Smooth muscle cell (in vitro differentiated cells): ENCODE results near the gene NPAS3. TPM values are rescaled to one million over a fixed set of nuclear protein-coding genes. Genes with fewer than 3 reads are reported as not detected.
A peak's percentile ranks its signal among the peaks of the same experiment; 100 is the strongest.

Experiments
- DNase-seq: peaks from one replicate; lab custom pipeline; 2025; ENCODE audit not compliant: unreplicated experiment; lab: John Stamatoyannopoulos, UW
- H2AFZ ChIP-seq: fragments of 200-600 bp; sonication (generic); 2 replicates; pipeline ENCODE4 v1.6.0; 2016; ENCODE audit warnings: antibody characterized with exemption, low read depth, mild to moderate bottlenecking
- H3F3A ChIP-seq: fragments of 200-600 bp; sonication (generic); 2 replicates; pipeline ENCODE4 v1.6.0; 2017; ENCODE audit warnings: antibody characterized with exemption, low read depth
- H3K27ac ChIP-seq: fragments of 200-600 bp; sonication (generic); 2 replicates; pipeline ENCODE4 v1.5.1; 2016; ENCODE audit warnings: low read depth, mild to moderate bottlenecking
- H3K27me3 ChIP-seq: fragments of 200-600 bp; sonication (generic); 2 replicates; pipeline ENCODE4 v1.6.1; 2016; ENCODE audit warnings: low read depth, mild to moderate bottlenecking
- H3K36me3 ChIP-seq: fragments of 200-600 bp; sonication (generic); 2 replicates; pipeline ENCODE4 v1.5.1; 2016; ENCODE audit warnings: low read depth
- H3K4me1 ChIP-seq: fragments of 200-600 bp; sonication (generic); 2 replicates; pipeline ENCODE4 v1.5.1; 2016; ENCODE audit warnings: low read depth
- H3K4me2 ChIP-seq: fragments of 200-600 bp; sonication (generic); 2 replicates; pipeline ENCODE4 v1.6.0; 2016; ENCODE audit warnings: mild to moderate bottlenecking
- H3K4me3 ChIP-seq: fragments of 200-600 bp; sonication (generic); 2 replicates; pipeline ENCODE4 v1.5.1; 2016; ENCODE audit warnings: mild to moderate bottlenecking
- H3K79me2 ChIP-seq: fragments of 200-600 bp; sonication (generic); 2 replicates; pipeline ENCODE4 v1.6.0; 2016; ENCODE audit warnings: low read depth, mild to moderate bottlenecking
- H3K9ac ChIP-seq: fragments of 200-600 bp; sonication (generic); 2 replicates; pipeline ENCODE4 v1.6.0; 2016; ENCODE audit warnings: low read depth
- H3K9me3 ChIP-seq: fragments of 200-600 bp; sonication (generic); replicated peaks from 2 replicates; pipeline ENCODE4 v1.5.1; 2016; ENCODE audit warnings: low read depth
- H4K20me1 ChIP-seq: fragments of 200-600 bp; sonication (generic); 2 replicates; pipeline ENCODE4 v1.6.0; 2016; ENCODE audit warnings: low read depth
- CTCF ChIP-seq: fragments of 200-600 bp; sonication (generic); IDR thresholded peaks from 2 replicates; pipeline ENCODE4 v1.5.1; 2017; ENCODE audit warnings: borderline replicate concordance, mild to moderate bottlenecking, antibody characterized with exemption; ENCODE audit not compliant: insufficient read depth, poor library complexity, severe bottlenecking
- WGBS: methylation state at CpG from one replicate; pipeline ENCODE4 v1.1.7; 2016; ENCODE audit warnings: low lambda C conversion rate; 5-methylcytosine and 5-hydroxymethylcytosine counted together
- polyA plus RNA-seq: library from polyadenylated mRNA; unstranded; fragments of >200 nt; fragmentation: Nextera tagmentation; extraction: Ambion mirVana; gene quantifications from 2 replicates; pipeline ENCODE4 v1.2.1, GENCODE V29; 2016
- total RNA-seq: library from RNA; depleted of rRNA; stranded (reverse); fragments of >200 nt; gene quantifications from 2 replicates; pipeline ENCODE4 v1.2.3, GENCODE V29; 2014

NPAS3 gene
- total and polyA plus RNA-seq, 2 experiments from 2014 or later = 0.79 to 2.0 TPM

GRCh38 chr14:32932914-32933628 is 5.6 kb upstream of the NPAS3 start:
- H3K36me3 ChIP-seq = no peaks in the 10 kb centered on the region
- peaks cover 25% of the 10 kb centered on the region for H3K4me1 ChIP-seq
- TF ChIP-seq CTCF = no peak
- 2% methylated on average over 46 of the region's 59 CpGs for WGBS
- H4K20me1 ChIP-seq = peaks cover 6% of the 10 kb centered on the region
- no peak for DNase-seq
- H3K9ac ChIP-seq = no peak overlapping the region
- H2AFZ ChIP-seq = peak overlapping the region; percentile 20
- peak overlapping the region; percentile 91 for H3K4me2 ChIP-seq
- H3K27ac ChIP-seq = no peak overlapping the region
- peaks cover 91% of the 10 kb centered on the region for H3K27me3 ChIP-seq
- H3K4me3 ChIP-seq = peak overlapping the region; percentile 47
- no peaks in the 10 kb centered on the region for H3K9me3 ChIP-seq
- no peaks in the 10 kb centered on the region for H3K79me2 ChIP-seq
- H3F3A ChIP-seq = peaks cover 6% of the 10 kb centered on the region

- H3K4me3 ChIP-seq = peak overlapping the region; percentile 47
- no peak overlapping the region for H3K9ac ChIP-seq
- H3K27ac ChIP-seq = no peak overlapping the region
- no peaks in the 10 kb centered on the region for H3K9me3 ChIP-seq
- peak overlapping the region; percentile 91 for H3K4me2 ChIP-seq
- peaks cover 92% of the 10 kb centered on the region for H3K27me3 ChIP-seq
- peaks cover 6% of the 10 kb centered on the region for H4K20me1 ChIP-seq
- DNase-seq = no peak
- H3F3A ChIP-seq = peaks cover 6% of the 10 kb centered on the region
- WGBS = 2% methylated on average over 19 of the region's 19 CpGs
- peak overlapping the region; percentile 81 for H2AFZ ChIP-seq
- H3K79me2 ChIP-seq = no peaks in the 10 kb centered on the region
- H3K36me3 ChIP-seq = no peaks in the 10 kb centered on the region
- peak; percentile 44 for TF ChIP-seq CTCF
- peaks cover 25% of the 10 kb centered on the region for H3K4me1 ChIP-seq
Observed at GRCh38 chr14:32933629-32934072, 5.0 kb upstream of the NPAS3 start.

GRCh38 chr14:32934073-32934880 is 4.4 kb upstream of the NPAS3 start:
- peak overlapping the region; percentile 91 for H3K4me2 ChIP-seq
- H3K9me3 ChIP-seq = no peaks in the 10 kb centered on the region
- DNase-seq = no peak
- peaks cover 6% of the 10 kb centered on the region for H4K20me1 ChIP-seq
- TF ChIP-seq CTCF = no peak
- H3F3A ChIP-seq = peaks cover 6% of the 10 kb centered on the region
- no peak overlapping the region for H3K9ac ChIP-seq
- H3K36me3 ChIP-seq = no peaks in the 10 kb centered on the region
- peak overlapping the region; percentile 81 for H2AFZ ChIP-seq
- H3K27ac ChIP-seq = no peak overlapping the region
- no peaks in the 10 kb centered on the region for H3K79me2 ChIP-seq
- under 1% methylated on average over 46 of the region's 72 CpGs for WGBS
- peaks cover 25% of the 10 kb centered on the region for H3K4me1 ChIP-seq
- H3K4me3 ChIP-seq = peak overlapping the region; percentile 47
- H3K27me3 ChIP-seq = peaks cover 87% of the 10 kb centered on the region
